Mesodermal cell (in vitro differentiated cells): ENCODE results near the gene MACROD2.

Experiments used
- H3K27ac ChIP-seq: 2 replicates; pipeline ENCODE4 v1.7.0; 2013; ENCODE audit warnings: mild to moderate bottlenecking, low read depth, low read length, moderate library complexity; ENCODE audit not compliant: severe bottlenecking
- H3K36me3 ChIP-seq: 2 replicates; pipeline ENCODE4 v1.7.1; 2013; ENCODE audit warnings: mild to moderate bottlenecking, low read length, moderate library complexity; ENCODE audit not compliant: control insufficient read depth, insufficient read depth
- H3K4me1 ChIP-seq: one replicate; pipeline ENCODE4 v1.7.1; 2013; ENCODE audit warnings: mild to moderate bottlenecking, low read length; ENCODE audit not compliant: insufficient read depth, control insufficient read depth, poor library complexity, severe bottlenecking
- H3K4me3 ChIP-seq: 2 replicates; pipeline ENCODE4 v1.7.0; 2013; ENCODE audit warnings: low read length, control low read depth, mild to moderate bottlenecking; ENCODE audit not compliant: insufficient read depth, poor library complexity, severe bottlenecking; ENCODE audit errors: extremely low read depth
- H3K9me3 ChIP-seq: 2 replicates; pipeline ENCODE4 v1.7.1; 2013; ENCODE audit warnings: mild to moderate bottlenecking, low read length, moderate library complexity; ENCODE audit not compliant: control insufficient read depth
- WGBS, 2 experiments: methylation state at CpG; one replicate each; pipeline ENCODE4 v1.1.5; 2013; ENCODE audit warnings: missing lambda C conversion rate in 2 of 2; ENCODE audit not compliant: insufficient coverage in 2 of 2; 5-methylcytosine and 5-hydroxymethylcytosine counted together

Gene MACROD2

DNA sequence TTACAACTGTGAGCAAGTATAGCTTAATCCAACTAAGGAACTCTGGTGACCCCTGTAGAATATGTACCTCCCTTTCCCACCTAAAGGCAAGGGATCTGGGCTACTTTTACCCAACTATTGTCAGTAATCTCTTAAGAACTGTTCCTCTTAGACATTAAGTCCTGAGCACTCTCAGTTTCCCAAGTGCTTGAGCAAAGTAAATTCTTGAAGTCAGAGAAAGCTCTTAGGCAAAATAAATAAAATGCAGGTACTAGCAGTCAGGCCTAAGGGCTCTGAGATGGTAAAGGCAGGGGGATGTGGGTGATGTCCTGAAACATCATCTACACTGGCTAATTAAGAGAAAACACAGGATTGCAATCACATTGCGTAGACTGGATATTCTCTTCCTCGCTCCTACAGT is 788.5 kb downstream of the MACROD2 start:
- Histone ChIP-seq H3K4me3 (no peak overlapping the region), H3K36me3 (no peaks in the 10 kb centered on the region), H3K9me3 (no peaks in the 10 kb centered on the region), H3K27ac (no peak overlapping the region), H3K4me1 (no peaks in the 10 kb centered on the region)
- WGBS, 2 experiments = 82 to 94% methylated on average over 2 of the region's 2 CpGs

DNA sequence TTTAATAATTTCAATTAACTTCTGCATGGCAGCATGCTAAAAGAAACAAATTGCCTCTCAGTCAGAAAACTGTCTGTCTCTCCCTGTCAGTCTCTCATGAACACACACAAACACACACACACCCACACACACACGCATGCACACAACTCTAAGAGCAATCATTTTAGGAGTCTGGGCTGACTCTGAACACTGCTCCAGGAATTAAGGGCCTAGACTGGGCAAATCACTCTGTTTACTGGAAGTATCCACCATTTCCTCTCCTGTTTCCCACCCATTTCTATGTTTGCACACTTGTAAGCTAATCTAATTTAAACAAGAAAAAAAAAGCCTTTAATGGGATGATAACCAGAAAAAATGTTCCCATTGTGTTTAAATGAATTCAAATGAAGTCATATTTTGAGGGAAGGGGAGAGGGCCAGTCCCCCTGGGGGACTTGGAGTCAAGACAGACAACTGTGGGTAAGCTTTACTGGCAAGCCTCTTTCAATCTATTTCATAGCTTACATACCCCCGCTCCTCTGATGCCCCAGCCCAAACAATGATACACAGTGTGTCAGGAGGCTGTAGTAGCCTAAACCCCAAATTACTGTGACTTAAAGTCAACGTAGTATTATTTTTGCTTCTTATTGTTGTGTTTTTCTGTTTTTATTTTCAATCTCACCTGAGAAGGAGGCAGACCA is 789.9 kb downstream of the MACROD2 start:
- no peak overlapping the region for H3K4me3 ChIP-seq
- H3K36me3 ChIP-seq = no peaks in the 10 kb centered on the region
- H3K4me1 ChIP-seq = no peaks in the 10 kb centered on the region
- H3K9me3 ChIP-seq = no peaks in the 10 kb centered on the region
- WGBS, 2 experiments = 83 to 100% methylated on average over 1 to 2 of the region's 3 CpGs
- no peak overlapping the region for H3K27ac ChIP-seq

DNA sequence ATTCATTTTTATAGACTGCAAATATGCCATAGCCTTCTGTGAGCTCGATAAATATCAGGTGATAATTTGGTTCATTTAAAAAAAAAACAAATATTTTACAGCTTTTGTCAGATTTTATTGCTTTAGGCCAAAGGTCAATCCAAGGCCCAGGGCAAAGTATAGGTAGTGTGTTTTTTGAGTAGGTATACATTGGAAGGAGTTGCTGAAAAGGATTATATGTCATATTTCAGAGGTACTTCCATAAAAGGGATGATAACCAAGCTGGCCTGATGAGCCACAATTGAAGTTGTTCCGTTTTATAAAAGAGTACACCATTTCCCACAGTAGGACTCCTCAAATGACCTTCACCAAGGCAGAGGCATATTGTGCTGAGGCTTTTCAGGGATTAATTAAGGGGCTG is 794.9 kb downstream of the MACROD2 start:
- no CpG with 5 or more reads among the region's 2 CpGs for WGBS, 2 experiments
- H3K27ac ChIP-seq = no peak overlapping the region
- H3K9me3 ChIP-seq = no peaks in the 10 kb centered on the region
- H3K4me1 ChIP-seq = no peaks in the 10 kb centered on the region
- H3K36me3 ChIP-seq = no peaks in the 10 kb centered on the region
- H3K4me3 ChIP-seq = no peak overlapping the region

DNA sequence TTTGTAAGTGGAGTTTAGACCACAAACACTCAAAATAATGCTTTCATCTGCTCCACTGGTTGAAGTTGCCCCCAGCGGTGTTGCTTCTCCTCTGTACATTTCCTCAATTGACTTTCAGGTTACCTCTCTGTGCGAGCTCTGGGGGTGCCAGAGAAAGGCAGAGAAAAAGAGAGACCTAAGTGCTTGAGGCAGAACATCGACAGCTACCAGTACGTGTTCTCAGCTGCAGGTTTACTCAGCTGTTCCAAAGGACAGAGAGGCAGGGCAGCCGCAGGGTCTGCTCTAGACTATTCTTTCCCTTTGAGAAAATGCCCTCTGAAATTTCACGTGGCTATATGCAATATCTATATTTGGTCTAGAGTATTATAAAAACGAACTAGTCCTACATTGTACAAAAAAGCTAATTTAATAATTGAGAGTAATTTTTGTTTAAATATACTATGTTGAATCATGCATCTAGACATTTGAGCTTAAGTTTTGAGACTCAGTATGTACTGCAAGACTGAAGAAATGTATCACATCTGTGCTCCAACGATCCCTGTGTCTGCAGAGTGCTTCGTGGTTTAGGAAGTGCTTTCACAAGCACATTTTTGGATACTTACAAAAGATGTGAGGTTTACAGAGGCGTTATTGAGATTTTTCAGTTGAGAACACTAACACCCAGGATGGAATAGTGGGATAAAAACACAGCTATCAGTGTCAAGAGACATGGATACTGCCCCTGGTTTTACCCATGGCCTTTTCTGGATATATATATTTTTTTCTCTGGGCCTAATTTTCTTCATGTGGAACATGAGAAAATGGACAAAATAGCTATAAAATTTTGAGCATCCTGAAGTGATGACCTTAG is 795.7 kb downstream of the MACROD2 start:
- WGBS, 2 experiments = 84 to 98% methylated on average over 5 of the region's 10 CpGs
- no peak overlapping the region for H3K27ac ChIP-seq

DNA sequence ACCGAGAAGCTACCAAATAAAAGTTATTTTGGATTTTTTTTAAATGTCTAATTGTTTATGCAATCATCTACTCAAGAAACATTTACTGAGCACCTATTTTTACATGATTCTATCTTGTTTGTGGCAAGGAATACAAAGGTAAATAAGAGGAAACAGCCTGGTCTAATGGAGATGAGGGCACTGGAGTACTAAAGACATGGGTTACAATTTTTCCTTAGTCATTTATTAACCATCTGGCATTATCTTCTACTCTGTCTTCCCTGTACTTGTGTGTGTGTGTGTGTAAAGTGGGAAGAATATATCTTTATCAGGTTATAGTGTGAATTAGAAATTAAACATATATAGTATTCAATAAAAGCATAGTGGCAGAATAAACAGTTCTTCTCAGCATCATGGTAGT is 797.6 kb downstream of the MACROD2 start:
- Histone ChIP-seq H3K36me3 (no peaks in the 10 kb centered on the region), H3K9me3 (no peaks in the 10 kb centered on the region), H3K27ac (no peak overlapping the region), H3K4me1 (no peaks in the 10 kb centered on the region), H3K4me3 (no peak overlapping the region)
- WGBS, 2 experiments = no CpG with 5 or more reads among the region's 1 CpG

More for the DNA sequence above, 795.7 kb downstream of the MACROD2 start:
- Histone ChIP-seq H3K4me1 (no peaks in the 10 kb centered on the region), H3K9me3 (no peaks in the 10 kb centered on the region), H3K4me3 (no peak overlapping the region), H3K36me3 (no peaks in the 10 kb centered on the region)

DNA sequence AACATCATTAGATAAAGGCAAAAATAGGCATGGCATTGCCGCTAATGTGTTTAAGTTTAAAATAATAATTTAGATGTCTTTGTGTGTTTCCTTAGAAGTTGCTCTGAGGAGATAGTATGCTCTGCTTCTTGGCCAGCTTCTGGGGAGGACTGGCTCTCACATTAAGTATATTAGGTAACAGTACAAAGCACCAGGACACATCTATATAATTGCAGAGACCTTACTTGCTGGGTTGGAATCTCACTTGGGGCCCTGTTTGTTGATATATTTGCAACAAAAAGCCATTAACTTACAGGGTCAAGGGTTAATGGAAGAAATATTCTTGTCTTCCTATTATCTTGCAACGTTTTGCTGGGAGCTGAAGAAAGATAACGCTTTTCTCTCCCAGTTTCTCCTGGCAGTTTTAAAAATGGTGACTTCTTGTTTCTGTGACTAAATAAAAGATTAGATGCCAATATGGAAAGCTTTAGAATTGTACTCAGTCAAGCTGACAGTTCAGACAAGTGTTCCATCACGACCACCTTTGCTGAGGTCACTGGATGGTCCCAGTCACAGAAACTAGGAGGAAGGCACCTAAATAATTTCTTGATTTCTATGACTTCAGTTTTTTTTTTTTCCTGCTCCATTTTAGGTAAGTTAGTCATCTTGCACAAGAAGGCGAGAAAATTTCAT is 804.4 kb downstream of the MACROD2 start:
- no peak overlapping the region for H3K4me3 ChIP-seq
- H3K27ac ChIP-seq = no peak overlapping the region
- no peaks in the 10 kb centered on the region for H3K36me3 ChIP-seq
- no peaks in the 10 kb centered on the region for H3K9me3 ChIP-seq
- 78 to 100% methylated on average over 1 to 3 of the region's 5 CpGs for WGBS, 2 experiments
- H3K4me1 ChIP-seq = no peaks in the 10 kb centered on the region

DNA sequence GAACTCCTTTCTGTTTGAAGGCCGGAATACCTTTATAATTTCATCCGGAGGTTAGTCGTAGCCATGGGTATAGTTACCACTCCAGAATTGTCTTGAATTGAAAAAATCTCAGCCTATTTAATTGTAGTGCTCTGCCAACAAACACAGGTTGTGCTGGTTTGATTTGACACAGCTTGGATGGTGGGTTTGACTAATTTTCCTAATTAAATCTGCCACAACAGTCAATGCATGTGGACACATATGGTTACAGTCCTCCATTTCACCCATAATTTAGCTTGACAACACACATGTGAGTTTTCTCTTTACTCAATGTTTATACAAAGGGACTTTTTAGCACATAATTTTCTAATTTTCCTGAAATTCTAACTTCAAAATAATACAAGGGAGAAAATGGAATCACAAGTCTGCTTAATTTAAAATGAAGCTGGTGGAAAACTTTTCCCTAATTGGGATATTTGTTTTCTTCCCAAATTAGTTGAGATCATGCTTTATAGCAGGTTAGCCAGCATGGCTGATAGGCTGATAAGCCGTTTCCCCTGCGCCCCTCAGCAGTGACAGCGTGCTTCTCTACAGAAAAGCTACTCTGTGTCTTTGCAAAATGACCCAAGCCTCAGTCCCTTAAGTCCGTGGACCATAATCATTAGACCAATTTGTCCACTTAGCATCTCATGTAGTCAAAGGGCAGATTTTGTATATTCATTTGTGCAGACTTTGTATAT is 805.5 kb downstream of the MACROD2 start:
- no peak overlapping the region for H3K4me3 ChIP-seq
- WGBS, 2 experiments = 90% methylated on average over 6 to 7 of the region's 7 CpGs
- H3K4me1 ChIP-seq = no peaks in the 10 kb centered on the region
- no peak overlapping the region for H3K27ac ChIP-seq
- no peaks in the 10 kb centered on the region for H3K9me3 ChIP-seq
- H3K36me3 ChIP-seq = no peaks in the 10 kb centered on the region

DNA sequence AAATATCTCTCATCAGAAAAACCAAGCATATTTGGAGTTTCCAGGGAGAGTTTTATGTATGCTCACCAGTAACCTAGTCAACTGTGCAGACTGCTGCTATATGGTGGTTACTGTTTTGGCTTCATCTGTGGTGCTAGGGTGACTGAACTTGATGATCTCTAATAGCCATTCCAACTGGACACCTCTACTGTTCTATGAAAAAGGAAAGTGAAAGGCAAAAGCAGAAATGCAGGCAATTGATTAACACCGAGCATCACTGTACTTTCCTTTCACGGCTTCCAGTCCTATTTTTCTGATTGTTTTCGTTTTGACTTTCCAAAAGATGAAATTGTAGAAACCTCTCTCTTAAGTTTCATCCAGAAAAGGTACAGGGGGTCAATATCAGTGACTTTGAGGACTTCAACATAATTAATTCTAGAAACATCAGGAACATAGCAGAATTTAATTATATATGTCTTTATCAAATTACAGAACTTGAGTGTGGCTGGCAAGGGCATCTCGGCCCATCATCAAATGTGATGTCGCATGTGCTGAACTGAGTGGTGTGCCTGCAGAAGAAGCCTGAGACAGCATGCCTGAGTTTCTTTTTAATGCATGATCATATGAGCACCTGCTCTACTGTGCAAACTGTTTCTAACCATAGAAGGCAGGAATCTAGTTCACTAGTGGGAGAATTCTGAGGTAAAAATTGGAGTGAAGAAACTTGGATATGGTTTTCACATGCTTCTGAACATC is 806.4 kb downstream of the MACROD2 start:
- H3K4me1 ChIP-seq = no peaks in the 10 kb centered on the region
- H3K4me3 ChIP-seq = no peak overlapping the region
- H3K36me3 ChIP-seq = no peaks in the 10 kb centered on the region
- WGBS, 2 experiments = 94 to 100% methylated on average over 2 to 4 of the region's 5 CpGs
- H3K27ac ChIP-seq = no peak overlapping the region
- H3K9me3 ChIP-seq = no peaks in the 10 kb centered on the region

DNA sequence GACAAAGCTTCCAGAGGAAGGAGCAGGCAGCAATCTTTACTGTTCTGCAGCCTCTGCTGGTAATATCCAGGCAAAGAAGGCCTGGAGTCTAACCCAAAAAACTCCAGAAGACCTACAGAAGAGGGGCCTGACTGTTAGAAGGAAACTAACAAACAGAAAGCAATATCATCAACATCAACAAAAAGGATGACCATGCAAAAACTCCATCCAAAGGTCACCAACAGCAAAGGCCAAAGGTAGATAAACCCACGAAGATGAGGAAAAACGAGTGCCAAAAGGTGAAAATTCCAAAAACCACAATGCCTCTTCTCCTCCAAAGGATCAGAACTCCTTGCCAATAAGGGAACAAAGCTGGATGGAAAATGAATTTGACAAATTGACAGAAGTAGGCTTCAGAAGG is 811.9 kb downstream of the MACROD2 start:
- 80% methylated on average over 2 of the region's 2 CpGs; no CpG with 5 or more reads in 1 of the 2 experiments for WGBS, 2 experiments
- no peak overlapping the region for H3K4me3 ChIP-seq
- no peaks in the 10 kb centered on the region for H3K36me3 ChIP-seq
- peaks cover 3% of the 10 kb centered on the region for H3K9me3 ChIP-seq
- no peaks in the 10 kb centered on the region for H3K4me1 ChIP-seq
- H3K27ac ChIP-seq = no peak overlapping the region

DNA sequence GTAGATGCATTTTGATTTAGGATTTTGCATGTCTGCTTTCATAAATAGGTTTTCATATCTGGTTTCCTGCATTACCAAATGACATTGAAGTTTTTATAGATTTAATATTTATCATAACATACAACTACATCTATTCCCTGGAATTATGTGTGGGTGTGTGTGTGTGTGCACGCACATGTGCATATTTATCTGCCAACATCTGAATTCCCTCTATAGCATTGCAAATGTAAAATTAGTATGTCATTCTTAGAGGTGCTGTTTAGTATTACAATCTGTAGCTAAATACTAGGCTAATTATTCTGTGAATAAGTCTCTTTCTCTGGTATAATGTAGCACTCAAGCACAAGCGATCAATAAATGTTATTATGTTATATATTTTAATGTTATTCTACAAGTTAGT is 820.0 kb downstream of the MACROD2 start:
- Histone ChIP-seq H3K36me3 (no peaks in the 10 kb centered on the region), H3K4me3 (no peak overlapping the region), H3K27ac (no peak overlapping the region), H3K9me3 (no peaks in the 10 kb centered on the region), H3K4me1 (no peaks in the 10 kb centered on the region)
- WGBS, 2 experiments = no CpG with 5 or more reads among the region's 2 CpGs
